ENCODE measurements around the gene BAX. TPM values are rescaled to one million over a fixed set of nuclear protein-coding genes. Genes with fewer than 3 reads are reported as not detected.

The BAX gene
- total RNA-seq, 1 experiment from 2014 or later, result 141 TPM

- Mint-ChIP-seq H3K27me3 (ENCODE audit: unreplicated experiment) (no peaks in the 10 kb centered on the region), H3K4me3 (ENCODE audit: low read depth, unreplicated experiment) (no peak overlapping the region), H3K9me3 (ENCODE audit: low read depth, unreplicated experiment) (no peaks in the 10 kb centered on the region), H3K36me3 (ENCODE audit: insufficient read depth, unreplicated experiment) (peaks cover 66% of the 10 kb centered on the region), H3K27ac (ENCODE audit: unreplicated experiment) (no peak overlapping the region), H3K4me1 (ENCODE audit: low read depth, unreplicated experiment) (no peaks in the 10 kb centered on the region)
- intact Hi-C loops (cut with micrococcal nuclease; ENCODE audit: unreplicated experiment), result no loop called here
- CTCF ChIA-PET, result interaction anchor here (0.9 kb wide), 1 partner anchor 12 kb away, joined by 3 read pairs; no protein-coding TSS in a partner anchor
- BruUV-seq (replicated peaks), result no TSS peak
- no peak for DNase-seq
- no peak for TF ChIP-seq CTCF (IDR thresholded peaks at IDR 0.05; ENCODE audit: unreplicated experiment)
Measured at GRCh38 chr19:48982280-48982679, 27.6 kb downstream of the BAX start.

GRCh38 chr19:48985711-48986110, 31.0 kb downstream of the BAX start:
- BruUV-seq (replicated peaks), result no TSS peak
- Mint-ChIP-seq H3K9me3 (ENCODE audit: low read depth, unreplicated experiment) (no peaks in the 10 kb centered on the region), H3K27ac (ENCODE audit: unreplicated experiment) (no peak overlapping the region), H3K27me3 (ENCODE audit: unreplicated experiment) (no peaks in the 10 kb centered on the region), H3K36me3 (ENCODE audit: insufficient read depth, unreplicated experiment) (peaks cover 57% of the 10 kb centered on the region), H3K4me1 (ENCODE audit: low read depth, unreplicated experiment) (peaks cover 9% of the 10 kb centered on the region), H3K4me3 (ENCODE audit: low read depth, unreplicated experiment) (no peak overlapping the region)
- TF ChIP-seq CTCF (IDR thresholded peaks at IDR 0.05; ENCODE audit: unreplicated experiment), result no peak
- intact Hi-C loops (cut with micrococcal nuclease; ENCODE audit: unreplicated experiment), result no loop called here
- CTCF ChIA-PET, result no interaction called here
- DNase-seq, result no peak

GRCh38 chr19:48986211-48986610, 31.5 kb downstream of the BAX start:
- no peak overlapping the region for H3K4me3 Mint-ChIP-seq (ENCODE audit: low read depth, unreplicated experiment)
- H3K4me1 Mint-ChIP-seq (ENCODE audit: low read depth, unreplicated experiment), result peaks cover 14% of the 10 kb centered on the region
- BruUV-seq (replicated peaks), result no TSS peak
- no peak for DNase-seq
- H3K9me3 Mint-ChIP-seq (ENCODE audit: low read depth, unreplicated experiment), result no peaks in the 10 kb centered on the region
- H3K27ac Mint-ChIP-seq (ENCODE audit: unreplicated experiment), result no peak overlapping the region
- intact Hi-C loops (cut with micrococcal nuclease; ENCODE audit: unreplicated experiment), result no loop called here
- peaks cover 59% of the 10 kb centered on the region for H3K36me3 Mint-ChIP-seq (ENCODE audit: insufficient read depth, unreplicated experiment)
- no peak for TF ChIP-seq CTCF (IDR thresholded peaks at IDR 0.05; ENCODE audit: unreplicated experiment)
- no peaks in the 10 kb centered on the region for H3K27me3 Mint-ChIP-seq (ENCODE audit: unreplicated experiment)
- CTCF ChIA-PET, result interaction anchor here (0.6 kb wide), 1 partner anchor 105 kb away, joined by 4 read pairs; no protein-coding TSS in a partner anchor

GRCh38 chr19:48987323-48987722, 32.6 kb downstream of the BAX start:
- no peak for DNase-seq
- intact Hi-C loops (cut with micrococcal nuclease; ENCODE audit: unreplicated experiment), result no loop called here
- Mint-ChIP-seq H3K27ac (ENCODE audit: unreplicated experiment) (no peak overlapping the region), H3K4me3 (ENCODE audit: low read depth, unreplicated experiment) (no peak overlapping the region), H3K4me1 (ENCODE audit: low read depth, unreplicated experiment) (peaks cover 15% of the 10 kb centered on the region), H3K27me3 (ENCODE audit: unreplicated experiment) (no peaks in the 10 kb centered on the region), H3K9me3 (ENCODE audit: low read depth, unreplicated experiment) (no peaks in the 10 kb centered on the region), H3K36me3 (ENCODE audit: insufficient read depth, unreplicated experiment) (peaks cover 56% of the 10 kb centered on the region)
- TF ChIP-seq CTCF (IDR thresholded peaks at IDR 0.05; ENCODE audit: unreplicated experiment), result no peak
- BruUV-seq (replicated peaks), result no TSS peak
- CTCF ChIA-PET, result no interaction called here
